ENCODE data around the gene FIBIN. TPM values are rescaled to one million over a fixed set of nuclear protein-coding genes. Genes with fewer than 3 reads are reported as not detected.

FIBIN gene
- total and polyA plus RNA-seq, 5 donors from 2014 or later = not detected

Other genes with a start within 250 kb of the FIBIN start
- not detected for gene BBOX1, start 46.7 kb downstream of the FIBIN start, total RNA-seq
- gene BBOX1, start 46.7 kb downstream of the FIBIN start, polyA plus RNA-seq = not detected

Measured in CD4-positive, CD25-positive, alpha-beta regulatory T cell (primary cell).